Dendritic cell treated with granulocyte-macrophage colony-stimulating factor and Interleukin-4, amounts not matched to agents 40 ng/mL and 50 ng/mL, for 4 days (primary cell): ENCODE measurements around the gene GBA2.
A peak's percentile ranks its signal among the peaks of the same experiment; 100 is the strongest.

ENCODE experiments used
- H3K27ac Mint-ChIP-seq: one replicate; pipeline ENCODE4 v1.8.0; 2022; ENCODE audit warnings: mild to moderate bottlenecking, mixed read lengths
- H3K27me3 Mint-ChIP-seq: one replicate; pipeline ENCODE4 v1.8.0; 2022; ENCODE audit warnings: mild to moderate bottlenecking, mixed read lengths
- H3K36me3 Mint-ChIP-seq: one replicate; pipeline ENCODE4 v1.8.0; 2022; ENCODE audit warnings: low read depth, mixed read lengths
- H3K4me1 Mint-ChIP-seq: one replicate; pipeline ENCODE4 v1.8.0; 2022; ENCODE audit warnings: low read depth, mixed read lengths
- H3K4me3 Mint-ChIP-seq: one replicate; pipeline ENCODE4 v1.8.0; 2022; ENCODE audit warnings: mild to moderate bottlenecking, moderate library complexity, mixed read lengths
- H3K9me3 Mint-ChIP-seq: one replicate; pipeline ENCODE4 v1.8.0; 2022; ENCODE audit warnings: mixed read lengths
- intact Hi-C: fragments of 100-400 bp; cut with micrococcal nuclease; formaldehyde crosslinking; loops from one replicate; pipeline ENCODE4 v1.15.0; 2022

Gene GBA2

DNA sequence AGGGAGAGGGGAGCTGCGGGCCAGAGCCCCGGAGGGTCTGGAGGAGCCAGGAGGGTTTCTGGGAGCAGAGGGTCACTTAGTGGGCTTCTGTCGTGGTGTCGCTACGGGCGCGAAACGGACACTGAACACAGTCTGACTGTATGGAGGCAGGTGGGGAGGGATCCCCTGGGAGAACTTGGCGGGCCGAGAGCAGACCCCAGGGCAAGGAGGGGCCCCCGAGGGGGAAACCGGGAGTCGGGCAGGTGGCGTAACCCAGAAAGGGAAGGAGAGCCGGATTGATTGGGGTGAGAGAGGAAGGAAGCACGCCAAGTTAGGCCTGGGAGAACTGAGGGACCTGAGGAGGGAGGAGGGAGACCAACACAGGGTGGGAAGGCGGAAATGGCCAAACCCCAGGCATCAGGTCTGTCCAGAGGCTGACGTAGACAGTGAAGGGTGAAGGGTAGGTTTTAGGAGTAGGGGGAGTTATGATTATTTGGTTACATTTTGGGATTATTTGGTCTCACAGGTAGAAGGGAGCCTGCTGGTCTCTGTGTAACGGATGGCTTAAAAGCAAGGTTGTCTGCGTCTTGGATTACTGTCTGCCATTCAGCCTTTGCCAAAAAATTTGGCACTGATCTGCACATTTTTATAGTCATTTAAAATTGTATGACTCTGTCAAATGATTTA is 8.3 kb upstream of the GBA2 start:
- Mint-ChIP-seq H3K27me3 (peaks cover 10% of the 10 kb centered on the region), H3K4me3 (peak overlapping the region; percentile 71), H3K9me3 (no peaks in the 10 kb centered on the region), H3K4me1 (peaks cover 33% of the 10 kb centered on the region), H3K27ac (no peak overlapping the region), H3K36me3 (peaks cover 24% of the 10 kb centered on the region)
- intact Hi-C loops: no loop called here

- peaks cover 32% of the 10 kb centered on the region for H3K36me3 Mint-ChIP-seq
- H3K4me1 Mint-ChIP-seq: peaks cover 33% of the 10 kb centered on the region
Observed at GRCh38 chr9:35756275-35757225, 7.5 kb upstream of the GBA2 start.

GRCh38 chr9:35755071-35755470 is 6.0 kb upstream of the GBA2 start:
- Mint-ChIP-seq H3K27me3 (peaks cover 9% of the 10 kb centered on the region), H3K4me1 (peaks cover 31% of the 10 kb centered on the region), H3K9me3 (no peaks in the 10 kb centered on the region), H3K27ac (no peak overlapping the region), H3K4me3 (no peak overlapping the region), H3K36me3 (peaks cover 42% of the 10 kb centered on the region)
- intact Hi-C loops: no loop called here

More at GRCh38 chr9:35756275-35757225, 7.5 kb upstream of the GBA2 start:
- Mint-ChIP-seq H3K27ac (peak overlapping the region; percentile 38), H3K27me3 (peaks cover 9% of the 10 kb centered on the region), H3K9me3 (no peaks in the 10 kb centered on the region), H3K4me3 (peak overlapping the region; percentile 71)
- intact Hi-C loops: no loop called here

GRCh38 chr9:35754264-35754663 is 5.2 kb upstream of the GBA2 start, which contains the start of gene MSMP:
TSS of gene MSMP (minus strand) at chr9:35754276. CDS start at chr9:35754129, 147 bp downstream.
- intact Hi-C loops: no loop called here
- H3K27me3 Mint-ChIP-seq: peaks cover 9% of the 10 kb centered on the region
- H3K4me1 Mint-ChIP-seq: peaks cover 37% of the 10 kb centered on the region
- H3K36me3 Mint-ChIP-seq: peaks cover 49% of the 10 kb centered on the region
- no peak within 1 kb of the TSS for H3K27ac Mint-ChIP-seq
- no peaks in the 10 kb centered on the region for H3K9me3 Mint-ChIP-seq
- H3K4me3 Mint-ChIP-seq: no peak within 1 kb of the TSS

GRCh38 chr9:35753466-35753865 is 4.4 kb upstream of the GBA2 start:
- Mint-ChIP-seq H3K27ac (no peak overlapping the region), H3K9me3 (no peaks in the 10 kb centered on the region), H3K36me3 (peaks cover 56% of the 10 kb centered on the region), H3K4me1 (peaks cover 32% of the 10 kb centered on the region), H3K4me3 (no peak overlapping the region), H3K27me3 (peaks cover 7% of the 10 kb centered on the region)
- intact Hi-C loops: no loop called here

DNA sequence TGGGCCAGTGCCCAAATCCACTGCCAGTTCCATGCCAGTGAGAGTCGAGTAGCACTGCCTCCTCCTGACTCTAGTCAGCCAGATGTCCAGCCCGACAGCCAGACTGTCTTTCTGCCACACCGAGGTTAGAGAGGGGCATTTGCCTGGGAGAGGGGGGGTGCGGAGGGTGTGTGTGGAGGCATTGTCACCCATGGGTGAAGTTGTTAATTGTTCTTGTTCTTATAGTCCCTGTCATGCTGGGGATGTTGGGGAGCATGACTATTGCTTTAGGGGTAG is 1.2 kb upstream of the GBA2 start:
- H3K27ac Mint-ChIP-seq: peak overlapping the region; percentile 85
- peak overlapping the region; percentile 89 for H3K4me3 Mint-ChIP-seq
- no peaks in the 10 kb centered on the region for H3K9me3 Mint-ChIP-seq
- H3K36me3 Mint-ChIP-seq: peaks cover 83% of the 10 kb centered on the region
- intact Hi-C loops: no loop called here
- H3K4me1 Mint-ChIP-seq: peaks cover 36% of the 10 kb centered on the region
- no peaks in the 10 kb centered on the region for H3K27me3 Mint-ChIP-seq

GRCh38 chr9:35749515-35750255 is 657 bp upstream of the GBA2 start:
- Mint-ChIP-seq H3K27me3 (no peaks in the 10 kb centered on the region), H3K4me1 (peaks cover 40% of the 10 kb centered on the region), H3K36me3 (peaks cover 88% of the 10 kb centered on the region), H3K4me3 (peak overlapping the region; percentile 89), H3K27ac (peak overlapping the region; percentile 85), H3K9me3 (no peaks in the 10 kb centered on the region)
- intact Hi-C loops: no loop called here

GRCh38 chr9:35748242-35748857 is 678 bp downstream of the GBA2 start:
- Mint-ChIP-seq H3K4me3 (peak overlapping the region; percentile 92), H3K4me1 (peaks cover 53% of the 10 kb centered on the region), H3K9me3 (no peaks in the 10 kb centered on the region), H3K36me3 (peaks cover 88% of the 10 kb centered on the region), H3K27ac (peak overlapping the region; percentile 85), H3K27me3 (no peaks in the 10 kb centered on the region)
- intact Hi-C loops: loop anchor here (1.0 kb wide), 1 partner anchor 15 kb away; no protein-coding TSS in a partner anchor

DNA sequence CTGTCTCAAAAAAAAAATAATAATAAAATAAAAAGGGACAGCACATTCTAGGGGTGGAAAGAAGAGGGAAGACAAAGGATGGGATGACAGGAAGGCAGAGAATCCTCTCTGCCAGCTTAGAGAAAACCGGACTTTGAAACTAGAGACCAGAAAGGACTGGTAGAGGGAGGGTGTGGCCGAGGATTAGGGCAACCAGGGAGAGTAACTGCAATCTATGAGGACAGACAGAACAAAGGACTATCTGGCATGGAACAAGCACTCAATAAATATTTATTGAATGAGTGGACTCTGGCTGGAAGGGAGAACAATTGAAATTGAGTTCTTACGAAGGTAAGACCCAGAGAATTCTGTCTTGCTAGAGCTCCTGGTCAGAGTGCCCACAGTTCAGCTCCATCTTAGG is 2.4 kb downstream of the GBA2 start:
- intact Hi-C loops: no loop called here
- Mint-ChIP-seq H3K27me3 (no peaks in the 10 kb centered on the region), H3K9me3 (no peaks in the 10 kb centered on the region), H3K4me1 (peaks cover 67% of the 10 kb centered on the region), H3K4me3 (peak overlapping the region; percentile 92), H3K27ac (no peak overlapping the region), H3K36me3 (peaks cover 83% of the 10 kb centered on the region)

- intact Hi-C loops: no loop called here
Observed at GRCh38 chr9:35745569-35745968, 3.5 kb downstream of the GBA2 start.

GRCh38 chr9:35743880-35744518 is 5.0 kb downstream of the GBA2 start:
- Mint-ChIP-seq H3K27me3 (no peaks in the 10 kb centered on the region), H3K9me3 (no peaks in the 10 kb centered on the region), H3K4me1 (peaks cover 59% of the 10 kb centered on the region)

More at GRCh38 chr9:35745569-35745968, 3.5 kb downstream of the GBA2 start:
- peaks cover 68% of the 10 kb centered on the region for H3K4me1 Mint-ChIP-seq
- peak overlapping the region; percentile 92 for H3K4me3 Mint-ChIP-seq
- H3K9me3 Mint-ChIP-seq: no peaks in the 10 kb centered on the region
- H3K36me3 Mint-ChIP-seq: peaks cover 83% of the 10 kb centered on the region
- H3K27me3 Mint-ChIP-seq: no peaks in the 10 kb centered on the region
- H3K27ac Mint-ChIP-seq: peak overlapping the region; percentile 18

GRCh38 chr9:35743452-35743851 is 5.6 kb downstream of the GBA2 start:
- Mint-ChIP-seq H3K4me1 (peaks cover 59% of the 10 kb centered on the region), H3K27ac (peak overlapping the region; percentile 77), H3K27me3 (no peaks in the 10 kb centered on the region), H3K36me3 (peaks cover 90% of the 10 kb centered on the region), H3K4me3 (peak overlapping the region; percentile 31), H3K9me3 (no peaks in the 10 kb centered on the region)
- intact Hi-C loops: loop anchor here (1.0 kb wide), 1 partner anchor 10 kb away; no protein-coding TSS in a partner anchor

More at GRCh38 chr9:35743880-35744518, 5.0 kb downstream of the GBA2 start:
- intact Hi-C loops: loop anchor here (1.0 kb wide), 1 partner anchor 11 kb away; no protein-coding TSS in a partner anchor
- peaks cover 89% of the 10 kb centered on the region for H3K36me3 Mint-ChIP-seq
- H3K27ac Mint-ChIP-seq: peak overlapping the region; percentile 77
- no peak overlapping the region for H3K4me3 Mint-ChIP-seq

GRCh38 chr9:35741740-35742139 is 7.3 kb downstream of the GBA2 start:
- Mint-ChIP-seq H3K27ac (peak overlapping the region; percentile 47), H3K4me3 (no peak overlapping the region), H3K9me3 (no peaks in the 10 kb centered on the region), H3K4me1 (peaks cover 52% of the 10 kb centered on the region), H3K36me3 (peaks cover 96% of the 10 kb centered on the region), H3K27me3 (no peaks in the 10 kb centered on the region)
- intact Hi-C loops: no loop called here
